Spleen (tissue), 11 donors: ENCODE results near the gene RHBDL3. TPM values are rescaled to one million over a fixed set of nuclear protein-coding genes. Genes with fewer than 3 reads are reported as not detected.
A peak's percentile ranks its signal among the peaks of the same experiment; 100 is the strongest.

ENCODE experiments used
- DNase-seq: peaks from one replicate; pipeline ENCODE4 v3.0.0-alpha.2; 2020
- H3K27ac ChIP-seq, 8 donors: fragments of 200-600 bp; sonication (generic) in 7 of 8; 1 replicate in 4 of 8; 2 replicates in 4 of 8; pipeline versions ENCODE4 v1.5.0 to v1.8.0; 2016 to 2021; ENCODE audit warnings: inconsistent platforms in 4 of 8, mild to moderate bottlenecking in 4 of 8, moderate library complexity in 1 of 8
- H3K27me3 ChIP-seq, 7 donors: fragments of 200-600 bp; sonication (generic) in 6 of 7; replicated peaks in 1 of 7; 1 replicate in 4 of 7; 2 replicates in 3 of 7; pipeline versions ENCODE4 v1.5.0 to v1.8.0; 2016 to 2021; ENCODE audit warnings: inconsistent platforms in 3 of 7, mild to moderate bottlenecking in 1 of 7
- H3K36me3 ChIP-seq, 6 donors: fragments of 200-600 bp; sonication (generic) in 5 of 6; 1 replicate in 4 of 6; 2 replicates in 2 of 6; pipeline versions ENCODE4 v1.5.0 to v1.8.0; 2016 to 2021; ENCODE audit warnings: inconsistent platforms in 2 of 6
- H3K4me1 ChIP-seq, 6 donors: fragments of 200-600 bp; sonication (generic) in 5 of 6; 1 replicate in 3 of 6; 2 replicates in 3 of 6; pipeline versions ENCODE4 v1.5.0 to v1.8.0; 2016 to 2021; ENCODE audit warnings: inconsistent platforms in 3 of 6
- H3K4me3 ChIP-seq, 8 donors: fragments of 200-600 bp; sonication (generic) in 7 of 8; 1 replicate in 4 of 8; 2 replicates in 4 of 8; pipeline versions ENCODE4 v1.5.0 to v1.8.0; 2016 to 2021; ENCODE audit warnings: inconsistent platforms in 4 of 8, mild to moderate bottlenecking in 4 of 8, moderate library complexity in 2 of 8
- H3K9me3 ChIP-seq, 8 donors: fragments of 200-600 bp; sonication (generic) in 7 of 8; 1 replicate in 4 of 8; 2 replicates in 4 of 8; pipeline versions ENCODE4 v1.5.0 to v1.8.0; 2016 to 2021; ENCODE audit warnings: inconsistent platforms in 4 of 8
- CTCF ChIP-seq, 11 experiments: fragments of 200-600 bp in 7 of 11; fragments of 450-650 bp in 4 of 11; sonication (generic) in 4 of 11; IDR thresholded peaks in 8 of 11; conservative IDR thresholded peaks in 3 of 11; 1 replicate in 7 of 11; 2 replicates in 4 of 11; pipeline versions ENCODE4 v1.4.0 to v1.8.0; 2016 to 2021; ENCODE audit warnings: antibody characterized with exemption in 11 of 11, inconsistent platforms in 4 of 11, mild to moderate bottlenecking in 1 of 11
- POLR2A ChIP-seq, 3 donors: fragments of 450-650 bp; IDR thresholded peaks; one replicate each; pipeline ENCODE4 v1.5.1; 2017; ENCODE audit warnings: antibody characterized with exemption in 3 of 3, mild to moderate bottlenecking in 1 of 3
- POLR2AphosphoS5 ChIP-seq, 3 donors: sonication (generic); formaldehyde crosslinking; IDR thresholded peaks; one replicate each; pipeline ENCODE4 v1.5.1; 2017; ENCODE audit warnings: antibody characterized with exemption in 3 of 3
- WGBS, 5 donors: extraction: QIAGEN DNeasy Blood & Tissue Kit in 3 of 5; methylation state at CpG; one replicate each; pipeline versions ENCODE4 v1.1.5 to v1.1.7; 2013 to 2018; 5-methylcytosine and 5-hydroxymethylcytosine counted together
- intact Hi-C: fragments of 100-400 bp; cut with DNase I; formaldehyde crosslinking; loops from one replicate; pipeline ENCODE4 v1.15.0; 2023; ENCODE audit warnings: low total_unique reads
- polyA plus RNA-seq, 3 donors: library from polyadenylated mRNA; stranded (reverse); fragments of 200-250 nt; gene quantifications; one replicate each; pipeline ENCODE4 v1.2.1, GENCODE V29; 2013
- total RNA-seq, 7 donors: library from RNA; depleted of rRNA in 3 of 7; stranded (reverse); fragments of >200 nt in 3 of 7; fragmentation: NEBNext Ultra II Directional in 4 of 7; extraction: Animal tissue kit (Norgen Biotek cat#: 25700) in 4 of 7; gene quantifications; one replicate each; pipeline versions ENCODE4 v1.1.0 to v1.2.1, GENCODE V29; 2016 to 2021
- donor health status: healthy with polysubstance abuse.
- donor health status: DM: no; HTN: no; CAD: no; lungs with moderate emphysema.
- donor health status: DM: no; HTN: no; CAD: no.
- donor health status: Bipolar disorder and iron deficiency.
- donor health status: healthy.
- donor health status: DM: no; HTN: no; CAD: no.
- donor health status: DM: yes; HTN: yes; CAD: no.

Gene RHBDL3
- total and polyA plus RNA-seq, 10 donors, result 0.06 to 0.72 (median 0.25) TPM; not detected in 3

- intact Hi-C loops, result no loop called here
- 88 to 92% (median 89%) methylated on average over 9 of the region's 9 CpGs for WGBS, 5 donors
- Histone ChIP-seq H3K9me3 (no peaks in the 10 kb centered on the region), H3K4me3 (no peak overlapping the region), H3K36me3 (peaks cover 0 to 55% (median 5%) of the 10 kb centered on the region in 6 donors), H3K27me3 (no peaks in the 10 kb centered on the region), H3K27ac (no peak overlapping the region), H3K4me1 (peaks cover 0 to 4% (median 0%) of the 10 kb centered on the region in 6 donors)
- TF ChIP-seq POLR2AphosphoS5 (IDR thresholded peaks at IDR 0.05), result no peak
- DNase-seq, result no peak
These were observed 37.7 kb upstream of the RHBDL3 start for GRCh38 chr17:32227910-32228309.

GRCh38 chr17:32235588-32235987, 30.0 kb upstream of the RHBDL3 start:
- intact Hi-C loops, result no loop called here
- Histone ChIP-seq H3K27me3 (no peaks in the 10 kb centered on the region), H3K9me3 (no peaks in the 10 kb centered on the region), H3K36me3 (no peaks in the 10 kb centered on the region), H3K4me1 (peaks cover 0 to 10% (median 0%) of the 10 kb centered on the region in 6 donors), H3K4me3 (no peak overlapping the region), H3K27ac (no peak overlapping the region)
- WGBS, 5 donors, result 71 to 97% (median 97%) methylated on average over 2 of the region's 2 CpGs
- TF ChIP-seq POLR2A (IDR thresholded peaks at IDR 0.05) (no peak), POLR2AphosphoS5 (IDR thresholded peaks at IDR 0.05) (no peak), CTCF (IDR thresholded peaks at IDR 0.05 in 8 of 11, conservative IDR thresholded peaks at IDR 0.05 in 3 of 11) (no peak)
- DNase-seq, result no peak

GRCh38 chr17:32239456-32239855, 26.2 kb upstream of the RHBDL3 start:
- TF ChIP-seq POLR2A (IDR thresholded peaks at IDR 0.05), result no peak
- TF ChIP-seq POLR2AphosphoS5 (IDR thresholded peaks at IDR 0.05), result peak in 1 of 3 donors; percentile 24
- Histone ChIP-seq H3K36me3 (no peaks in the 10 kb centered on the region), H3K4me1 (peaks cover 0 to 19% (median 2%) of the 10 kb centered on the region in 6 donors), H3K9me3 (no peaks in the 10 kb centered on the region), H3K27ac (peak overlapping the region in 2 of 8 donors; percentile 31 to 57), H3K4me3 (no peak overlapping the region), H3K27me3 (no peaks in the 10 kb centered on the region)
- DNase-seq, result no peak
- intact Hi-C loops, result no loop called here
- WGBS, 5 donors, result 34 to 72% (median 54%) methylated on average over 2 of the region's 2 CpGs

- H3K4me3 ChIP-seq, result no peak overlapping the region
- no peaks in the 10 kb centered on the region for H3K27me3 ChIP-seq
- intact Hi-C loops, result no loop called here
- H3K27ac ChIP-seq, result no peak overlapping the region
- H3K36me3 ChIP-seq, result no peaks in the 10 kb centered on the region
- 75 to 92% (median 87%) methylated on average over 8 of the region's 8 CpGs for whole genome bisulfite sequencing, 5 donors
- H3K4me1 ChIP-seq, result peaks cover 0 to 26% (median 2%) of the 10 kb centered on the region in 6 donors
- no peak for DNase-seq
- TF ChIP-seq POLR2A (IDR thresholded peaks at IDR 0.05) (no peak), CTCF (IDR thresholded peaks at IDR 0.05 in 8 of 11, conservative IDR thresholded peaks at IDR 0.05 in 3 of 11) (no peak), POLR2AphosphoS5 (IDR thresholded peaks at IDR 0.05) (no peak)
- H3K9me3 ChIP-seq, result no peaks in the 10 kb centered on the region
These were observed 24.9 kb upstream of the RHBDL3 start for GRCh38 chr17:32240750-32241149.

GRCh38 chr17:32241640-32242039, 24.0 kb upstream of the RHBDL3 start:
- TF ChIP-seq POLR2AphosphoS5 (IDR thresholded peaks at IDR 0.05) (no peak), CTCF (IDR thresholded peaks at IDR 0.05 in 8 of 11, conservative IDR thresholded peaks at IDR 0.05 in 3 of 11) (no peak), POLR2A (IDR thresholded peaks at IDR 0.05) (no peak)
- peaks cover 0 to 26% (median 2%) of the 10 kb centered on the region in 6 donors for H3K4me1 ChIP-seq
- 85 to 95% (median 91%) methylated on average over 1 of the region's 1 CpG for WGBS, 5 donors
- no peak for DNase-seq
- peak overlapping the region in 1 of 8 donors; percentile 27 for H3K27ac ChIP-seq
- H3K36me3 ChIP-seq, result no peaks in the 10 kb centered on the region
- H3K9me3 ChIP-seq, result no peaks in the 10 kb centered on the region
- intact Hi-C loops, result no loop called here
- H3K27me3 ChIP-seq, result no peaks in the 10 kb centered on the region
- no peak overlapping the region for H3K4me3 ChIP-seq
